HG03432 (cell line): Measurements from ENCODE around the gene BMPR1A.
"Not testable (repeated sequence)": the region's sequence is repeated elsewhere in the genome, so short reads cannot be mapped to it uniquely, and the experiment has no call there.

Source experiments
- ATAC-seq: cut with Tn5 transposase; IDR thresholded peaks from one replicate; pipeline ENCODE4 v1.9.1; 2021; ENCODE audit warnings: mild to moderate bottlenecking, moderate library complexity; ENCODE audit not compliant: unreplicated experiment

The BMPR1A gene

DNA sequence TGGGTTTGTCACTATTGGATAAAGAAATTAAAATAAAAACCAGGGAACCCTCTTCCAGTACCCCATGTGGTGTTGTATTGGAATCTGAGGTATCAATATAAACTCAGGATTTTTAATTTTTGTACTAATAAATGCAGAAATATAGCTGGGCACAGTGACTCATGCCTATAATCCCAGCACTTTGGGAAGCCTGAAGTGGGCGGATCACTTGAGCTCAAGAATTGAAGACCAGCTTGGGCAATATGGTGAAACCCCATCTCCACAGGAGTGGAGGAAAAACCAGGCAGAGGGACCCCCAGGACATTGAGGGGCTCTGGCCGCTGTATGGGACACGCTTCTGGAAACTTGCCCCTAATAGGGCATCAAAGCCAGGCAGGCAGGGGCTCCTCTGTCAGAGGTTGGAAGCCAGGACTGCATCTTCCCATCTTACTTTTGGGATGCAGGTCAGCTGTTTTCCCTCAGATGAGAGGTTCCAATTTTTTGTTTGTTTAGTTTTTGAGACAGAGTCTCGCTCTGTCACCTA is 222.9 kb downstream of the BMPR1A start:
- ATAC-seq = no peak

DNA sequence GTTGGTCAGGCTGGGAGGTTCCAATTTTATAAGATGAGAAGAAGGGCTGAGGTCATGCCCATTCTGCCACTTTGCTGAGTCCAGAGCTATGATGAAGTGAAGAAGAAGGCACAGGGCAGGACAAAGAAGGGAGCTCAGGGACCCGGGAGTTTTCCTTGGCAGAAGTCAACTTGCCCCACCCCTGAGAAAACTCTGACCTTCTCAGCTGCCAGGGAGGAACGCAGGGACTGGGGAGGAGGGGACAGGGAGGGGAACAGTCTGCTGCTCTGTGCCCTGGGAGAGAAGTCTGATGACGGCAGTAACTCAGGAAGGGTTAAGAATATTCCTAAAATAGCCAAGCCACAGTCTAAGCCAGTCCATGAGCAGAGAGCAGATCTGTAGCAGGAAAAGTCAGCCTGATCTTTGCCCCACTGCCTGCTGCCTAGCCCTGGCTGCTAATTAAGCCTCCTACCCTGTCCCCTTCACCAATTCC is 223.6 kb downstream of the BMPR1A start:
- ATAC-seq = no peak

DNA sequence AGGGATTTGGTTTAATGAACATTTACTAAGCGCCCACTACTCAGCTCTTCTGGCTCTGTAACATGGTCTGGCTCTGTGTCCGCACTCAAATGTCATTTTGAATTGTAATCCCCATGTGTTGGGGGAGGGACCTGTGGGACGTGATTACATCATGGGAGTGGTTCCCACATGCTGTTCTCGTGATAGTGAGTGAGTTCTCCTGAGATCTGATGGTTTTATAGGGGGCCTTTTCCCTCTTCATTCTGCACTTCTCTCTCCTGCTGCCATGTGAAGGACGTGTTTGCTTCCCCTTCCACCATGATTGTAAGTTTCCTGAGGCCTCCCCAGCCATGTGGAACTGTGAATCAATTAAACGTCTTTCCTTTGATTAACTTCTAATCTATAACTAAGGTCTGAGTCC is 224.6 kb downstream of the BMPR1A start:
- ATAC-seq = not testable (repeated sequence)

DNA sequence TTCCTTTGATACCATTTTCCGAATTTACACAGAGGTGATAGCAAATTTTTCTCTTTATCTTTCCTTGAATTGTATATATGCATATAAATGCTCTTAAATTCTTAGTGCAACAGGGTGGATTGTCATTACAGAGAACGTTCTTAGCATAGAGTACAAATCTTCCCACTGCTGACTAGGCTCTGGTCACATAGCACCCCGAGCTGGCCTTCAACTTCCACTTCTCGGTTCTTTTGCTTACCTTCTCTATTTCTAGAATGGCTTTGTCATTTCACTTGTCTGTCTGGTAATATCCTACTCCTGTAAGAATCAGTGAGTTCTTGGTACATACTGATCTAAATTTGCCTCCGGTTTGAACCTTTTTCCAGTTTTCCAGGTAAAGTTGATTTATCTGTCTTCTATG is 225.3 kb downstream of the BMPR1A start:
- no peak for ATAC-seq
